Cerebellar cortex (tissue), 1 donor: ENCODE measurements around the gene KCNMB1.
"Not testable (repeated sequence)": the region's sequence is repeated elsewhere in the genome, so short reads cannot be mapped to it uniquely, and the experiment has no call there.

Experiments used
- DNase-seq: peaks from one replicate; pipeline ENCODE4 v3.0.0-alpha.2; 2015; ENCODE audit warnings: low spot score

The KCNMB1 gene

GRCh38 chr5:170377027-170377426 lies 12.1 kb downstream of the KCNMB1 start:
- no peak for DNase-seq

- not testable (repeated sequence) for DNase-seq
Observed at GRCh38 chr5:170376526-170376925, 12.6 kb downstream of the KCNMB1 start.

- DNase-seq, result no peak
Observed at GRCh38 chr5:170375283-170375682, 13.9 kb downstream of the KCNMB1 start.

- no peak for DNase-seq
Observed at GRCh38 chr5:170372971-170373370, 16.2 kb downstream of the KCNMB1 start.

- DNase-seq, result no peak
Observed at GRCh38 chr5:170368586-170368985, 20.6 kb downstream of the KCNMB1 start.

GRCh38 chr5:170366276-170366675 lies 22.9 kb downstream of the KCNMB1 start:
- peak; percentile 52 for DNase-seq

- no peak for DNase-seq
Observed at GRCh38 chr5:170365831-170366230, 23.3 kb downstream of the KCNMB1 start.

- no peak for DNase-seq
Observed at GRCh38 chr5:170365011-170365410, 24.2 kb downstream of the KCNMB1 start.

- DNase-seq, result no peak
Observed at GRCh38 chr5:170363671-170364070, 25.5 kb downstream of the KCNMB1 start.

GRCh38 chr5:170362656-170363055 lies 26.5 kb downstream of the KCNMB1 start:
- DNase-seq, result peak; percentile 84

- DNase-seq, result no peak
Observed at GRCh38 chr5:170362102-170362501, 27.1 kb downstream of the KCNMB1 start.

GRCh38 chr5:170361616-170362015 lies 27.6 kb downstream of the KCNMB1 start:
- DNase-seq, result no peak

- DNase-seq, result no peak
Observed at GRCh38 chr5:170361116-170361515, 28.1 kb downstream of the KCNMB1 start.

GRCh38 chr5:170360709-170361108 lies 28.5 kb downstream of the KCNMB1 start:
- no peak for DNase-seq

- DNase-seq, result peak; percentile 70
Observed at GRCh38 chr5:170357955-170358444, 31.2 kb downstream of the KCNMB1 start.

- no peak for DNase-seq
Observed at GRCh38 chr5:170355601-170356098, 33.5 kb downstream of the KCNMB1 start.

GRCh38 chr5:170353961-170354360 lies 35.2 kb downstream of the KCNMB1 start:
- DNase-seq, result no peak

- no peak for DNase-seq
Observed at GRCh38 chr5:170353011-170353761, 36.0 kb downstream of the KCNMB1 start.

GRCh38 chr5:170348137-170348633 lies 41.0 kb downstream of the KCNMB1 start:
- no peak for DNase-seq

- no peak for DNase-seq
Observed at GRCh38 chr5:170347022-170347567, 42.1 kb downstream of the KCNMB1 start.

- no peak for DNase-seq
Observed at GRCh38 chr5:170345971-170346370, 43.2 kb downstream of the KCNMB1 start.

- no peak for DNase-seq
Observed at GRCh38 chr5:170343177-170343576, 46.0 kb downstream of the KCNMB1 start.

GRCh38 chr5:170342153-170342725 lies 46.9 kb downstream of the KCNMB1 start:
- DNase-seq, result no peak
